Fibroblast of pulmonary artery (primary cell): ENCODE results near the gene KCNMA1.

ENCODE experiments used
- DNase-seq: peaks from one replicate; pipeline ENCODE4 v3.0.0-alpha.2; 2010; ENCODE audit warnings: low read depth
- H3K4me3 ChIP-seq: replicated peaks from 2 replicates; pipeline ENCODE4 v1.5.1; 2011; ENCODE audit warnings: low read depth, mild to moderate bottlenecking, control low read depth, low read length, moderate library complexity
- TF ChIP-seq, protein P1 (sequence below): IDR thresholded peaks from 2 replicates; pipeline ENCODE4 v1.5.1; 2011; ENCODE audit warnings: mild to moderate bottlenecking, control low read depth, low read length, inconsistent platforms; ENCODE audit errors: missing control alignments

KCNMA1 gene

DNA sequence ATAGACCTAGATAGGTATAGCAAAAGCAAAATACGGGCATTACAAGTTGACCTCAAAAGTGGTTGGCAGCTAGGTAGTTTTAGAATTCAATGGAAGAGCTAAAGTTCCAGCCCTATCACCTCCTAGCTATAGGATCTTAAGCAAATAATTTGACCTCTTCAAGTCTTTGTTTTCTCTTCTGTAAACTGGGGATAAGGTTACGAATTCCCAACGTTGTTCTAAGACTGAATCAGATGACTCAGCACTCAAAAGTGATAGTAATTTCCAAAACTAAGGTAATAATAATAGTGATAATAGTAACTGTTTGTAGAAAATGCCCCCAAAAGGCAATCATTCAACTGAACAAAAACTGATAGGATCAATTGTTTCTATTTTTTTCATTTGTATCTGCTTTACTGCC is 445.2 kb downstream of the KCNMA1 start:
- H3K4me3 ChIP-seq: no peak overlapping the region
- TF ChIP-seq, protein P1, sequence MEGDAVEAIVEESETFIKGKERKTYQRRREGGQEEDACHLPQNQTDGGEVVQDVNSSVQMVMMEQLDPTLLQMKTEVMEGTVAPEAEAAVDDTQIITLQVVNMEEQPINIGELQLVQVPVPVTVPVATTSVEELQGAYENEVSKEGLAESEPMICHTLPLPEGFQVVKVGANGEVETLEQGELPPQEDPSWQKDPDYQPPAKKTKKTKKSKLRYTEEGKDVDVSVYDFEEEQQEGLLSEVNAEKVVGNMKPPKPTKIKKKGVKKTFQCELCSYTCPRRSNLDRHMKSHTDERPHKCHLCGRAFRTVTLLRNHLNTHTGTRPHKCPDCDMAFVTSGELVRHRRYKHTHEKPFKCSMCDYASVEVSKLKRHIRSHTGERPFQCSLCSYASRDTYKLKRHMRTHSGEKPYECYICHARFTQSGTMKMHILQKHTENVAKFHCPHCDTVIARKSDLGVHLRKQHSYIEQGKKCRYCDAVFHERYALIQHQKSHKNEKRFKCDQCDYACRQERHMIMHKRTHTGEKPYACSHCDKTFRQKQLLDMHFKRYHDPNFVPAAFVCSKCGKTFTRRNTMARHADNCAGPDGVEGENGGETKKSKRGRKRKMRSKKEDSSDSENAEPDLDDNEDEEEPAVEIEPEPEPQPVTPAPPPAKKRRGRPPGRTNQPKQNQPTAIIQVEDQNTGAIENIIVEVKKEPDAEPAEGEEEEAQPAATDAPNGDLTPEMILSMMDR: no peak
- no peak for DNase-seq

DNA sequence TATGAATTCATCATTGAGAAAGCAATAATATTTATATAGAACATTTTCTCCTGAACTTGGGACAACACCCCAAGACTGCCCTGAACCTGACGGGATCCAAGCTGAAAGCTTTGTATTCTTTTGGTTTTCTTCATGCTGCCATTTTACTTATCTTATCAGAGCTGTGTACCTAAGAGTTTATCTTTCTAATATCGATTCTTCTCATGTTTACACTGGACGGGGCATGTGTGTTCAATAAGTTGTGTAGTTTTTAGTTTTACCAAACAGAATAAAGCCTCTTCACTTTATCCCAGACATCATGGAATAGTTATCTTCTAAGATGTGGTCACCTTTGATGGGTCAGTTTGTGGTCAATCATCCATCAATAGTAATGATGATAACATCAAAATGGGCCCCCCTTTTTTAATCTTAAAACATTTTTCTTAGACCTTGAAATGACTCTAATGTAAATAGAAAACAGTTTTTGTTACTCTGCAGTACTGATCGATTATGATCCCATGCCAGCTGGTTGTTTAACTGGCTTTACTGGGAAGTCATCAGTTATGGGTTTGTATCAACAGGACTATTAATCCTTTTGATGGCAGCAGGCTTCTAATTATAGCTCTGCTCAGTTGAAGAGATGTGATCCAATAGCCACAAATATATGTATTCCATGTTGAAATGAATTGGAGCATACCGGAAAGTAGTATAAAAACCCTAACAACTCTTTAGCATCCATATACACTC is 446.1 kb downstream of the KCNMA1 start:
- H3K4me3 ChIP-seq: no peak overlapping the region
- TF ChIP-seq, protein P1: no peak
- DNase-seq: no peak

DNA sequence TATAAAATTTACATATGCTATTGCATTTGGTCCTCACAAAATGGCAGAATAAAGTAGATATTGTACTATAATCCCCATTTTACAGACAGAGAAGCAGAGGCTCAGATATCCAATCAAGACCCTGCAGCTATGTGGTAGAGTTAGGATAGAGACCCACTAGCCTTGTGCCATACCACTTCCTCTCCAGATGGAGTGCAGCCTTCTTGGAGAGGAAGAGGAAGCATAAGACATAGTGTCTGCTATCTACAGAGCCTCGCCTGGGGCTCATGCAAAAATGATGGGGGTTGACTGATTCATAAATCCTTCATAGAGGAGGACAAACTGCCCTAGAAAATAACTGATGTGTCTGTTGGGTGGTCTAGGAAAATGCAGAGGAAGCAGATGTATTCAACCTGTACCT is 447.3 kb downstream of the KCNMA1 start:
- H3K4me3 ChIP-seq: no peak overlapping the region
- TF ChIP-seq, protein P1: no peak
- no peak for DNase-seq

DNA sequence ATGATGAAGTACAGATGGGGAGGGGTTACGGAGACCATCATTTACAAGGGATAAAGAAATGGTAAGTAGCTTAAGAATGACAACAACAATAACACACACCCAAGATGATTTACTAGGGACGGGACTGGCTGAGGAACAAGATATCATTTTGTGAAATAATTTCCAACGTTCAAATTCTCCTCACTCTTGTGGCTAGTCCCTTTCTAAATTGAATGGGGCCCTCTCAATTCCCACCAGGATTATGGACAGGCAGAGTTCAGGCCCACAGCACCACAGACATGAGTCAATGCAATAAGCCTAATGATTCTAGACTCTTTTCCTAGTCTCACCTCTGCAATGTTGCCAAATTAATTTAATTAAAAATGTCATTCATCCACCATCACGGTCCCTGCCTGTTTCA is 448.1 kb downstream of the KCNMA1 start:
- TF ChIP-seq, protein P1: no peak
- H3K4me3 ChIP-seq: no peak overlapping the region

DNA sequence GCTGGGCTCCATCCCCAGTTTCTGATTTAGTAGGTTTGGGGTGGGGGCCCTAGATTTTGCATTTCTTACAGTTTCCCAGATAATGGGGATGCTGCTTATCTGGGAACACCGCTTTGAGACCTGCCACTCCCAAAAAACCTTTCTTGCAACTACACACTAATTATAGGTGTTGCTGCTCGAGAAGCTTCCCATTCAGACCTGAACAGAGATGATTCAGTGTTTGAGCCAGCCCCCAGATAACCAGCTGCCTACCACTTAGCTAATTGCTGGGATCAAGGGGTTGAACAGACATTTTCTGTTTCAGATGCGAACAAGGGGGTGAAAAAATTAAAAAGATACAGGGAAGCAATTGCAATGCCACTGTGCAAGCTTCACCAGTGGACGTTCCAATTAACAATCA is 448.5 kb downstream of the KCNMA1 start:
- TF ChIP-seq, protein P1: no peak
- no peak for DNase-seq

More for the DNA sequence above, 448.1 kb downstream of the KCNMA1 start:
- no peak for DNase-seq

DNA sequence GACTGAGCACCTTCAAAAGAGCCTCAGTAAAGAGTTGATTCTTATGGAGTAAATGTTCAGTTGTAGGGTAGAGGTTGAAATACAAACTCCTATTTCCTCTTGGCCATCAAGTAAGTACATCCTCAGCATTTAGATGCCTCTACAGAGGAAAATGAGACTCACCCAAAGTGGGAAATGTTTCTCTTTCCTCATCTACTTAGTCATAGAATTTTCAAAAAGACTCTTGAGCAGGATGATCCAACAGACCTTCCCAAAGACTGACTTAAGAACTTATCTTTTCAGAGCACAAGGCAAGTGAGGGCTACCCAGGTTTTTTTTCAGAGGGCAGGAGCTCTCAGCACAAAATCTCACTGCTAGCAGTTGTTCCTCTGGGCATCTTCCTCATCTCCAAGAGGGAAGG is 449.1 kb downstream of the KCNMA1 start:
- DNase-seq: no peak
- H3K4me3 ChIP-seq: no peak overlapping the region
- TF ChIP-seq, protein P1: no peak

More for the DNA sequence above, 448.5 kb downstream of the KCNMA1 start:
- no peak overlapping the region for H3K4me3 ChIP-seq

DNA sequence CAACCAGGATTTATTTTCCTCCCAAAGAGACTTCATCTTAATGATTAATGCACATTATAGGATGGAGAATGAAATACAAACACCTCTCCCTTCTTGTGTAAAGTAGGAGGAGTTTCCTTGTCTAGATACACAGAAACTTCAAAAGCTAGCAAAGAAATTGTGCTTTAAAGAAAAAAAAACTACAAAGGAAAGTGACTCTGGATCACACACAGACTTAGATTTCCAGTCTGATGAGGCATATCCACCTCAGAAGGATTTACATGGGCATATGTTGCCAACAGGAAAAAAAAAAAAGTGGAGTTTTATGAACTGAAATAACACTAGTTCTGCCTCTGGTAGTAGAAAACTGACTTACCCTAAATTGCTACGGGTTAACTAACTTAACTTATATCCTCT is 449.6 kb downstream of the KCNMA1 start:
- TF ChIP-seq, protein P1: no peak

More for the DNA sequence above, 449.6 kb downstream of the KCNMA1 start:
- no peak for DNase-seq
- no peak overlapping the region for H3K4me3 ChIP-seq
